Neural progenitor cell (in vitro differentiated cells): ENCODE data around the gene GPR4.

Source experiments
- EZH2phosphoT487 ChIP-seq: fragments of 200-600 bp; sonication (generic); IDR thresholded peaks from 2 replicates; pipeline ENCODE4 v1.6.1; 2017; ENCODE audit warnings: antibody characterized with exemption
- TF ChIP-seq, protein P1 (sequence below): fragments of 200-600 bp; sonication (generic); IDR thresholded peaks from 2 replicates; pipeline ENCODE4 v1.5.1; 2017; ENCODE audit warnings: antibody characterized with exemption, mild to moderate bottlenecking

GRCh38 chr19:45576682-45577081 lies 25.3 kb downstream of the GPR4 start:
- TF ChIP-seq, protein P1, sequence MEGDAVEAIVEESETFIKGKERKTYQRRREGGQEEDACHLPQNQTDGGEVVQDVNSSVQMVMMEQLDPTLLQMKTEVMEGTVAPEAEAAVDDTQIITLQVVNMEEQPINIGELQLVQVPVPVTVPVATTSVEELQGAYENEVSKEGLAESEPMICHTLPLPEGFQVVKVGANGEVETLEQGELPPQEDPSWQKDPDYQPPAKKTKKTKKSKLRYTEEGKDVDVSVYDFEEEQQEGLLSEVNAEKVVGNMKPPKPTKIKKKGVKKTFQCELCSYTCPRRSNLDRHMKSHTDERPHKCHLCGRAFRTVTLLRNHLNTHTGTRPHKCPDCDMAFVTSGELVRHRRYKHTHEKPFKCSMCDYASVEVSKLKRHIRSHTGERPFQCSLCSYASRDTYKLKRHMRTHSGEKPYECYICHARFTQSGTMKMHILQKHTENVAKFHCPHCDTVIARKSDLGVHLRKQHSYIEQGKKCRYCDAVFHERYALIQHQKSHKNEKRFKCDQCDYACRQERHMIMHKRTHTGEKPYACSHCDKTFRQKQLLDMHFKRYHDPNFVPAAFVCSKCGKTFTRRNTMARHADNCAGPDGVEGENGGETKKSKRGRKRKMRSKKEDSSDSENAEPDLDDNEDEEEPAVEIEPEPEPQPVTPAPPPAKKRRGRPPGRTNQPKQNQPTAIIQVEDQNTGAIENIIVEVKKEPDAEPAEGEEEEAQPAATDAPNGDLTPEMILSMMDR: no peak
- no peak for TF ChIP-seq EZH2phosphoT487
